Mesendoderm (in vitro differentiated cells): Measurements from ENCODE around the gene DENND2D.

ENCODE experiments used
- DNase-seq: peaks from one replicate; pipeline ENCODE4 v3.0.0; 2013
- H2AK5ac ChIP-seq: 2 replicates; pipeline ENCODE4 v1.6.1; 2013; ENCODE audit warnings: low read length, inconsistent platforms
- H2BK120ac ChIP-seq: 2 replicates; pipeline ENCODE4 v1.6.1; 2013; ENCODE audit warnings: low read depth, mild to moderate bottlenecking, low read length, moderate library complexity, mixed read lengths
- H2BK15ac ChIP-seq: replicated peaks from 2 replicates; pipeline ENCODE4 v1.6.1; 2013; ENCODE audit warnings: low read depth, mild to moderate bottlenecking, moderate library complexity
- H2BK5ac ChIP-seq: 2 replicates; pipeline ENCODE4 v1.6.1; 2013; ENCODE audit warnings: low read length, inconsistent platforms
- H3K18ac ChIP-seq: 2 replicates; pipeline ENCODE4 v1.6.1; 2013; ENCODE audit warnings: mild to moderate bottlenecking, low read length, mixed read lengths
- H3K23ac ChIP-seq: one replicate; pipeline ENCODE4 v1.6.1; 2013; ENCODE audit warnings: low read length
- H3K27ac ChIP-seq: 2 replicates; pipeline ENCODE4 v1.5.1; 2013; ENCODE audit warnings: low read depth, mild to moderate bottlenecking, inconsistent platforms, low read length, moderate library complexity
- H3K27me3 ChIP-seq: 2 replicates; pipeline ENCODE4 v1.6.1; 2013; ENCODE audit warnings: low read length, control low read depth, mild to moderate bottlenecking, inconsistent platforms; ENCODE audit not compliant: insufficient read depth, poor library complexity
- H3K36me3 ChIP-seq: 2 replicates; pipeline ENCODE4 v1.6.1; 2013; ENCODE audit warnings: low read length, inconsistent platforms; ENCODE audit not compliant: control insufficient read depth, insufficient read depth
- H3K4ac ChIP-seq: one replicate; pipeline ENCODE4 v1.6.1; 2013; ENCODE audit warnings: low read depth, mild to moderate bottlenecking, low read length, moderate library complexity
- H3K4me1 ChIP-seq: 2 replicates; pipeline ENCODE4 v1.6.1; 2013; ENCODE audit warnings: low read depth, low read length, inconsistent platforms; ENCODE audit not compliant: control insufficient read depth
- H3K4me2 ChIP-seq: 2 replicates; pipeline ENCODE4 v1.6.1; 2013; ENCODE audit warnings: low read length
- H3K4me3 ChIP-seq: 2 replicates; pipeline ENCODE4 v1.5.1; 2013; ENCODE audit warnings: mild to moderate bottlenecking, low read length
- H3K56ac ChIP-seq: one replicate; pipeline ENCODE4 v1.6.1; 2013; ENCODE audit warnings: low read length
- H3K79me1 ChIP-seq: 2 replicates; pipeline ENCODE4 v1.6.1; 2013; ENCODE audit warnings: low read length, inconsistent platforms
- H3K79me2 ChIP-seq: 2 replicates; pipeline ENCODE4 v1.6.1; 2013; ENCODE audit warnings: mild to moderate bottlenecking, low read length; ENCODE audit not compliant: control insufficient read depth, insufficient read depth
- H3K9ac ChIP-seq: 2 replicates; pipeline ENCODE4 v1.6.1; 2013; ENCODE audit warnings: low read length, inconsistent platforms
- H4K5ac ChIP-seq: one replicate; pipeline ENCODE4 v1.6.1; 2013; ENCODE audit warnings: low read length
- H4K8ac ChIP-seq: one replicate; pipeline ENCODE4 v1.6.1; 2013; ENCODE audit warnings: low read depth, mild to moderate bottlenecking, control low read depth, low read length, moderate library complexity
- WGBS: extraction: QIAGEN DNeasy Blood & Tissue Kit; methylation state at CpG from one replicate; pipeline ENCODE4 v1.1.7; 2013; ENCODE audit warnings: low lambda C conversion rate, missing lambda C conversion rate; ENCODE audit not compliant: insufficient coverage; ENCODE audit errors: extremely low coverage; 5-methylcytosine and 5-hydroxymethylcytosine counted together

Gene DENND2D

GRCh38 chr1:111223126-111223685 is 22.8 kb upstream of the DENND2D start:
- peak overlapping the region; percentile 44 for H3K56ac ChIP-seq
- H3K27me3 ChIP-seq, result no peaks in the 10 kb centered on the region
- H2AK5ac ChIP-seq, result no peak overlapping the region
- no peaks in the 10 kb centered on the region for H3K79me2 ChIP-seq
- no CpG with 5 or more reads among the region's 6 CpGs for WGBS
- no peak for DNase-seq
- H2BK15ac ChIP-seq, result no peak overlapping the region
- H3K23ac ChIP-seq, result no peak overlapping the region
- H3K36me3 ChIP-seq, result no peaks in the 10 kb centered on the region
- peak overlapping the region; percentile 3 for H3K9ac ChIP-seq
- H3K4me3 ChIP-seq, result no peak overlapping the region
- no peak overlapping the region for H3K27ac ChIP-seq
- no peak overlapping the region for H2BK120ac ChIP-seq
- H3K4me2 ChIP-seq, result no peak overlapping the region
- no peak overlapping the region for H4K8ac ChIP-seq
- H3K4ac ChIP-seq, result no peak overlapping the region
- H2BK5ac ChIP-seq, result no peak overlapping the region
- peaks cover 8% of the 10 kb centered on the region for H3K4me1 ChIP-seq
- no peak overlapping the region for H4K5ac ChIP-seq
- no peaks in the 10 kb centered on the region for H3K79me1 ChIP-seq
- H3K18ac ChIP-seq, result no peak overlapping the region

DNA sequence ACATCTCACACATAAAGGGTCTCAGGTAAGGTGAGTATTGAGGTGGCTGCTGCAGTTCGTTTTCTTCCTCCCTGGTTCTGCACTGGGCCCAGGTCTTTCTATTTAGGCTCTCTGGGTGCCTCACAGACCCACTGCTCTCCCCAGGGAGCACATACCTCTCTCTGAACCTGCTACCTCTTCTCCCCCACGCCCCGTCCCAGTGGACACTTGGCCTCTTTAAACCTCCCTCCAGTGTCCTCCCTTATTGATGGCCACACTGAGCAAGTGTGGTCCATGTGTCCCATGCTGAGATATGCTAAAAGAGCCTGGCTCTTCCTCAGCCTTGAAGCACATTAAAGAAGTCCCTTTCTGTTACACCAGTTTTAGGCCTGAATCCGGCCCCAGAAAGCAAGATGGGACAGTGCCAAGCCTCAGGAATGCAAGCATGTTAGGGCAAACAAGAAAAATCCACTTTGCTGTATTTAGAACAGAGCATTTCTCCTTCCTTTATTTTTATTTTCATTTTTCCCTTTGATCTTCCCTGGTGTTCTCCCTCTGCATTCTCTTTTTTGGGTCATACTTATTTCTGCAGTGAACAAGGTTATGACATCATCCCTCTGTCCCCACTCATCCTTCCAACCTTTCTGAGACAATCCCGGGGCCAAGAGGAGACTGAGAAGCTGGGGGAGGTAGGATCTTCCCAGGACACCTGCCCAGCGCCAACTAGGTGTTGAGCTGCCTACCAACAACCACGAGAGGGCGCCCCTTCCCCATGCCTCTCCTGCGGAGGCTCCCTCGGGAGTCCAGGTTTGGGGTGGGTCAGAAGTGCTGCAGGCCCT is 22.1 kb upstream of the DENND2D start:
- Histone ChIP-seq H3K36me3 (no peaks in the 10 kb centered on the region), H3K23ac (no peak overlapping the region), H4K5ac (no peak overlapping the region), H2BK5ac (no peak overlapping the region), H3K79me2 (no peaks in the 10 kb centered on the region), H3K4me3 (no peak overlapping the region), H2BK15ac (no peak overlapping the region), H3K18ac (no peak overlapping the region), H3K4me1 (peaks cover 8% of the 10 kb centered on the region), H2BK120ac (no peak overlapping the region), H3K27ac (no peak overlapping the region), H3K79me1 (no peaks in the 10 kb centered on the region), H3K4ac (no peak overlapping the region), H3K9ac (no peak overlapping the region), H3K27me3 (no peaks in the 10 kb centered on the region), H3K56ac (peak overlapping the region; percentile 44), H4K8ac (no peak overlapping the region), H3K4me2 (no peak overlapping the region), H2AK5ac (no peak overlapping the region)
- no CpG with 5 or more reads among the region's 10 CpGs for WGBS
- peak; percentile 85 for DNase-seq

DNA sequence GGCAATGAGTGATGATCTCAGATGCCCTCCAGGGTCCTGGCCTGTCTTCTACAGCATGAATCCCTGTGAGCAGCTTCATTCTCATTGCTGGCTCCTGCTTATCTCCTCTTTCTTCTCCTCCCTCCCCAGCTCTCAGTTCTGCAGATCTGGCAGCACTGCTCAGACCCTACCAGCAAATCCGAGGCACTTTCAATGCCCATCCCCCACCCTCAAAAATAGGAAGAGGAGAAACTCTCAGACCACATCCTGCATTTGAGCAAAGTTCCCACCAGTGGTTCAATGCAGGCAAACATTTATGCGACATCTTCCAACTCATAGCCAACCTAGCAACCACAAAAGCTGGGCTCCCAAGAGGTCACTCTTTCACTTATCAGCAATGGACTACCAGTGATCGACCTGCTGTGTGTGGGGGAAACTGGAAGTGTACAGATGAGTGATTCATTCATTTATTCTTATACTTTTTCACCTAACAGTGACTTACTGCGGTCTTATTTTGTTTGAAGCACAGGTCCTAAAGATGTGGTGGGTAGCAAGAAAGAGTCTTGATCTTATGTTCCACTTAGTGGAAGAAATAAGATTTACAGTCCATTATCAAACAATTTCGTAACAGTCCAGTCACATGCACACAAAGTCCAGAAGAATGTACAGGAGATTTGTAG is 21.3 kb upstream of the DENND2D start:
- no CpG with 5 or more reads among the region's 5 CpGs for WGBS
- Histone ChIP-seq H3K56ac (no peak overlapping the region), H2BK5ac (no peak overlapping the region), H3K36me3 (no peaks in the 10 kb centered on the region), H3K23ac (no peak overlapping the region), H3K4me1 (peaks cover 8% of the 10 kb centered on the region), H3K79me1 (no peaks in the 10 kb centered on the region), H3K4me3 (no peak overlapping the region), H3K4ac (peak overlapping the region; percentile 22), H3K18ac (no peak overlapping the region), H3K27me3 (no peaks in the 10 kb centered on the region), H3K9ac (no peak overlapping the region), H3K4me2 (no peak overlapping the region), H2BK15ac (no peak overlapping the region), H4K5ac (no peak overlapping the region), H4K8ac (no peak overlapping the region), H2AK5ac (no peak overlapping the region), H3K79me2 (no peaks in the 10 kb centered on the region), H3K27ac (peak overlapping the region; percentile 11), H2BK120ac (no peak overlapping the region)
- peak; percentile 58 for DNase-seq

DNA sequence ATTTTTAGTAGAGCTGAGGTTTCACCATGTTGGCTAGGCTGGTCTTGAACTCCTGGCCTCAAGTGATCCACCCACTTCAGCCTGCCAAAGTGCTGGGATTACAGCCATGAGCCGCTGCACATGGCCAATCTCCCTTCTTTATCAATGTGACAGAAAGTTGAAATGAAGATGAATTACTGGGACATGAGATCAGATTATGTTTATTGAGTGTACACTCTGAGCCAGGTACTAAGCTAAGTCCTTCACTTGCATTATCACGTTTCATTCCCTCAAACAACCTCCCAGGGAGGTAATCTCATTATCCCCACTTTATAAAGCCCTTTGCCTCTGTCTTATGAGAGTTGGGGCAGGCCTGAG is 20.8 kb upstream of the DENND2D start:
- H3K9ac ChIP-seq, result no peak overlapping the region
- no peaks in the 10 kb centered on the region for H3K36me3 ChIP-seq
- DNase-seq, result no peak
- H3K56ac ChIP-seq, result no peak overlapping the region
- H2BK5ac ChIP-seq, result no peak overlapping the region
- H2AK5ac ChIP-seq, result no peak overlapping the region
- no peak overlapping the region for H4K5ac ChIP-seq
- no peak overlapping the region for H3K18ac ChIP-seq
- peak overlapping the region; percentile 11 for H3K27ac ChIP-seq
- H2BK15ac ChIP-seq, result no peak overlapping the region
- no peak overlapping the region for H4K8ac ChIP-seq
- no peak overlapping the region for H3K4ac ChIP-seq
- no CpG with 5 or more reads among the region's 2 CpGs for WGBS
- no peak overlapping the region for H3K4me2 ChIP-seq
- no peak overlapping the region for H3K23ac ChIP-seq
- no peak overlapping the region for H3K4me3 ChIP-seq
- no peak overlapping the region for H2BK120ac ChIP-seq
- no peaks in the 10 kb centered on the region for H3K27me3 ChIP-seq
- no peaks in the 10 kb centered on the region for H3K79me1 ChIP-seq
- peaks cover 8% of the 10 kb centered on the region for H3K4me1 ChIP-seq
- H3K79me2 ChIP-seq, result no peaks in the 10 kb centered on the region

DNA sequence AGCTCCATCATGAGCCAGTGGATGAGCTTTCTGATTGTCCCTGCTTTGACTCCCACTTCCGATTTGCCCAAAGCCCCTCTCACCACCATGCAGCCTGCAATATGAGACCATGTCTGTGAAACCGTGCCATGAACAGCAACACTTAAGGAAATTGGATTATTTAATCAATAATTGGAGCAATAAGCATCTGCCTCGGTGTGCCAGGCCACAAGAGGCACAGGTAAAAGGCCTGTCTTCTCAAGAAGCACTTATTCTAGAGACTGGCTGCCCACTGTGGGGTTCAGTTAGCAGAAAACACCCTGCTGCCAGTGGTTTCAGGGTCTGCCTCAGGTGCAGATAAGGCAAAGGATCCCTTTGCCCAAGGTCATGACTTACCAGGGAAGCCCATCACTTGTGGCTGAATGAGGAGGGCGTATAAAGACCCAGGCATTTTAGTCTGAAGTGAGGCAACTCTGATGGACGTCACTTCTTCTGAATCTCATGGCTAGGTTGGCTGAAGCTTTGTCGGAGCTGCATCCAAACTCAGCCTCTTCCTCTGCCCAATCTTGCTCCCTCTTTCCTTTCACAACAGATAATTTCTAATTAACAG is 19.9 kb upstream of the DENND2D start:
- no peak for DNase-seq
- no peaks in the 10 kb centered on the region for H3K79me2 ChIP-seq
- H3K23ac ChIP-seq, result no peak overlapping the region
- H3K4me2 ChIP-seq, result no peak overlapping the region
- H4K5ac ChIP-seq, result peak overlapping the region; percentile 62
- peak overlapping the region; percentile 71 for H3K27ac ChIP-seq
- H2BK120ac ChIP-seq, result no peak overlapping the region
- peak overlapping the region; percentile 37 for H3K9ac ChIP-seq
- peak overlapping the region; percentile 34 for H3K18ac ChIP-seq
- peak overlapping the region; percentile 81 for H2AK5ac ChIP-seq
- H4K8ac ChIP-seq, result no peak overlapping the region
- H2BK5ac ChIP-seq, result peak overlapping the region; percentile 86
- H3K56ac ChIP-seq, result peak overlapping the region; percentile 78
- H3K36me3 ChIP-seq, result no peaks in the 10 kb centered on the region
- H2BK15ac ChIP-seq, result no peak overlapping the region
- H3K4ac ChIP-seq, result peak overlapping the region; percentile 83
- no peak overlapping the region for H3K4me3 ChIP-seq
- WGBS, result no CpG with 5 or more reads among the region's 6 CpGs
- no peaks in the 10 kb centered on the region for H3K27me3 ChIP-seq
- peaks cover 11% of the 10 kb centered on the region for H3K4me1 ChIP-seq
- H3K79me1 ChIP-seq, result no peaks in the 10 kb centered on the region
